Astrocyte of the spinal cord (primary cell): ENCODE data around the gene MSI2.
A peak's percentile ranks its signal among the peaks of the same experiment; 100 is the strongest.

ENCODE experiments used
- DNase-seq: peaks from one replicate; pipeline ENCODE4 v3.0.0; 2011; ENCODE audit warnings: low read depth, low spot score
- H3K4me3 ChIP-seq: 2 replicates; pipeline ENCODE4 v1.5.1; 2011; ENCODE audit warnings: low read depth, mild to moderate bottlenecking, low read length, moderate library complexity
- CTCF ChIP-seq: IDR thresholded peaks from 2 replicates; pipeline ENCODE4 v1.5.1; 2012; ENCODE audit warnings: low read depth, mild to moderate bottlenecking, low read length, inconsistent platforms
- in situ Hi-C: cut with HindIII; loops from 2 replicates; pipeline ENCODE4 v1.10.0; 2017; ENCODE audit warnings: low sequenced_read_pairs

The MSI2 gene

GRCh38 chr17:57544401-57544800 is 288.1 kb downstream of the MSI2 start:
- DNase-seq, result no peak
- no peak overlapping the region for H3K4me3 ChIP-seq
- in situ Hi-C loops, result no loop called here

GRCh38 chr17:57544834-57545463 is 288.6 kb downstream of the MSI2 start:
- DNase-seq, result no peak
- no peak overlapping the region for H3K4me3 ChIP-seq
- in situ Hi-C loops, result no loop called here
- no peak for TF ChIP-seq CTCF

More at GRCh38 chr17:57544401-57544800, 288.1 kb downstream of the MSI2 start:
- TF ChIP-seq CTCF, result no peak

GRCh38 chr17:57545731-57546342 is 289.5 kb downstream of the MSI2 start:
- no peak for DNase-seq
- in situ Hi-C loops, result no loop called here
- no peak overlapping the region for H3K4me3 ChIP-seq
- TF ChIP-seq CTCF, result no peak

- no peak for TF ChIP-seq CTCF
- in situ Hi-C loops, result no loop called here
- no peak overlapping the region for H3K4me3 ChIP-seq
- peak; percentile 43 for DNase-seq
These were observed 292.4 kb downstream of the MSI2 start for GRCh38 chr17:57548421-57549410.

- no peak for DNase-seq
- H3K4me3 ChIP-seq, result no peak overlapping the region
- in situ Hi-C loops, result no loop called here
- TF ChIP-seq CTCF, result no peak
These were observed 293.1 kb downstream of the MSI2 start for GRCh38 chr17:57549468-57549867.

GRCh38 chr17:57550016-57550415 is 293.7 kb downstream of the MSI2 start:
- in situ Hi-C loops, result no loop called here
- no peak for DNase-seq
- TF ChIP-seq CTCF, result no peak
- no peak overlapping the region for H3K4me3 ChIP-seq
